Vagina (tissue), 2 donors: ENCODE results near the gene MAB21L1. TPM values are rescaled to one million over a fixed set of nuclear protein-coding genes. Genes with fewer than 3 reads are reported as not detected.
A peak's percentile ranks its signal among the peaks of the same experiment; 100 is the strongest.

ENCODE experiments used
- DNase-seq, 2 donors: peaks; one replicate each; pipeline ENCODE4 v3.0.0-alpha.2; 2017; ENCODE audit errors: extremely low spot score in 2 of 2
- H3K27ac ChIP-seq: fragments of 200-600 bp; sonication (generic); one replicate; pipeline ENCODE4 v1.5.1; 2019
- H3K27me3 ChIP-seq: fragments of 200-600 bp; sonication (generic); one replicate; pipeline ENCODE4 v1.5.1; 2019
- H3K36me3 ChIP-seq, 2 donors: fragments of 200-600 bp; sonication (generic); one replicate each; pipeline ENCODE4 v1.5.1; 2017 to 2019
- H3K4me1 ChIP-seq: fragments of 200-600 bp; sonication (generic); one replicate; pipeline ENCODE4 v1.5.1; 2019
- H3K4me3 ChIP-seq, 2 donors: fragments of 200-600 bp; sonication (generic); 1 replicate in 1 of 2; 2 replicates in 1 of 2; pipeline ENCODE4 v1.5.1; 2016 to 2019
- H3K9me3 ChIP-seq: fragments of 200-600 bp; sonication (generic); one replicate; pipeline ENCODE4 v1.5.1; 2019
- POLR2A ChIP-seq, 2 donors: fragments of 450-650 bp; IDR thresholded peaks; one replicate each; pipeline ENCODE4 v1.6.1; 2017; ENCODE audit warnings: antibody characterized with exemption in 2 of 2, mild to moderate bottlenecking in 2 of 2, moderate library complexity in 2 of 2
- POLR2AphosphoS5 ChIP-seq, 2 donors: sonication (generic); formaldehyde crosslinking; IDR thresholded peaks; one replicate each; pipeline ENCODE4 v1.9.0; 2017; ENCODE audit warnings: antibody characterized with exemption in 2 of 2, mild to moderate bottlenecking in 2 of 2, low read depth in 1 of 2; ENCODE audit not compliant: insufficient read depth in 1 of 2
- intact Hi-C: fragments of 100-400 bp; cut with DNase I; formaldehyde crosslinking; loops from one replicate; pipeline ENCODE4 v1.15.1; 2023
- total RNA-seq: library from RNA; depleted of rRNA; stranded (reverse); fragments of >200 nt; gene quantifications from one replicate; pipeline ENCODE4 v1.2.3, GENCODE V29; 2016
- TF ChIP-seq, protein P1 (sequence below), 3 experiments: fragments of 450-650 bp in 2 of 3; fragments of 200-600 bp in 1 of 3; sonication (generic) in 1 of 3; IDR thresholded peaks; one replicate each; pipeline ENCODE4 v1.5.1; 2017 to 2019; ENCODE audit warnings: antibody characterized with exemption in 3 of 3, mild to moderate bottlenecking in 2 of 3, moderate library complexity in 2 of 3

MAB21L1 gene
- 0.74 TPM for total RNA-seq

GRCh38 chr13:35475960-35476943 lies at the start of gene MAB21L1:
Gene MAB21L1 (minus strand): TSS chr13:35476689. CDS start chr13:35476138, 551 bp downstream.
- intact Hi-C loops, result no loop called here
- Histone ChIP-seq H3K27me3 (no peaks in the 10 kb centered on the region), H3K9me3 (no peaks in the 10 kb centered on the region), H3K36me3 (no peaks in the 10 kb centered on the region), H3K4me3 (peak within 1 kb of the TSS; percentile 38 to 41), H3K4me1 (no peaks in the 10 kb centered on the region), H3K27ac (peak within 1 kb of the TSS; percentile 55)
- peak in 1 of 2 donors; percentile 13 for TF ChIP-seq POLR2AphosphoS5 (IDR thresholded peaks at IDR 0.05; ENCODE audit: insufficient read depth in 1 of 2, low read depth in 1 of 2)
- TF ChIP-seq POLR2A (IDR thresholded peaks at IDR 0.05), result no peak
- no peak for DNase-seq

- intact Hi-C loops, result no loop called here
These were observed 47.7 kb upstream of the MAB21L1 start for GRCh38 chr13:35524171-35524570.

GRCh38 chr13:35518337-35518946 lies 42.0 kb upstream of the MAB21L1 start:
- TF ChIP-seq POLR2A (IDR thresholded peaks at IDR 0.05), result no peak
- no peak for TF ChIP-seq POLR2AphosphoS5 (IDR thresholded peaks at IDR 0.05; ENCODE audit: insufficient read depth in 1 of 2, low read depth in 1 of 2)
- TF ChIP-seq, protein P1, sequence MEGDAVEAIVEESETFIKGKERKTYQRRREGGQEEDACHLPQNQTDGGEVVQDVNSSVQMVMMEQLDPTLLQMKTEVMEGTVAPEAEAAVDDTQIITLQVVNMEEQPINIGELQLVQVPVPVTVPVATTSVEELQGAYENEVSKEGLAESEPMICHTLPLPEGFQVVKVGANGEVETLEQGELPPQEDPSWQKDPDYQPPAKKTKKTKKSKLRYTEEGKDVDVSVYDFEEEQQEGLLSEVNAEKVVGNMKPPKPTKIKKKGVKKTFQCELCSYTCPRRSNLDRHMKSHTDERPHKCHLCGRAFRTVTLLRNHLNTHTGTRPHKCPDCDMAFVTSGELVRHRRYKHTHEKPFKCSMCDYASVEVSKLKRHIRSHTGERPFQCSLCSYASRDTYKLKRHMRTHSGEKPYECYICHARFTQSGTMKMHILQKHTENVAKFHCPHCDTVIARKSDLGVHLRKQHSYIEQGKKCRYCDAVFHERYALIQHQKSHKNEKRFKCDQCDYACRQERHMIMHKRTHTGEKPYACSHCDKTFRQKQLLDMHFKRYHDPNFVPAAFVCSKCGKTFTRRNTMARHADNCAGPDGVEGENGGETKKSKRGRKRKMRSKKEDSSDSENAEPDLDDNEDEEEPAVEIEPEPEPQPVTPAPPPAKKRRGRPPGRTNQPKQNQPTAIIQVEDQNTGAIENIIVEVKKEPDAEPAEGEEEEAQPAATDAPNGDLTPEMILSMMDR (IDR thresholded peaks at IDR 0.05), result no peak
- DNase-seq, result no peak
- intact Hi-C loops, result no loop called here
- no peak overlapping the region for H3K4me3 ChIP-seq
- no peaks in the 10 kb centered on the region for H3K36me3 ChIP-seq
- H3K27ac ChIP-seq, result no peak overlapping the region
- H3K9me3 ChIP-seq, result no peaks in the 10 kb centered on the region
- no peaks in the 10 kb centered on the region for H3K27me3 ChIP-seq
- no peaks in the 10 kb centered on the region for H3K4me1 ChIP-seq

More at GRCh38 chr13:35524171-35524570, 47.7 kb upstream of the MAB21L1 start:
- Histone ChIP-seq H3K4me3 (no peak overlapping the region), H3K36me3 (no peaks in the 10 kb centered on the region), H3K27me3 (no peaks in the 10 kb centered on the region), H3K4me1 (no peaks in the 10 kb centered on the region), H3K9me3 (no peaks in the 10 kb centered on the region), H3K27ac (no peak overlapping the region)
- DNase-seq, result no peak
- TF ChIP-seq POLR2A (IDR thresholded peaks at IDR 0.05) (no peak), POLR2AphosphoS5 (IDR thresholded peaks at IDR 0.05; ENCODE audit: insufficient read depth in 1 of 2, low read depth in 1 of 2) (no peak)
- TF ChIP-seq, protein P1 (IDR thresholded peaks at IDR 0.05), result no peak

DNA sequence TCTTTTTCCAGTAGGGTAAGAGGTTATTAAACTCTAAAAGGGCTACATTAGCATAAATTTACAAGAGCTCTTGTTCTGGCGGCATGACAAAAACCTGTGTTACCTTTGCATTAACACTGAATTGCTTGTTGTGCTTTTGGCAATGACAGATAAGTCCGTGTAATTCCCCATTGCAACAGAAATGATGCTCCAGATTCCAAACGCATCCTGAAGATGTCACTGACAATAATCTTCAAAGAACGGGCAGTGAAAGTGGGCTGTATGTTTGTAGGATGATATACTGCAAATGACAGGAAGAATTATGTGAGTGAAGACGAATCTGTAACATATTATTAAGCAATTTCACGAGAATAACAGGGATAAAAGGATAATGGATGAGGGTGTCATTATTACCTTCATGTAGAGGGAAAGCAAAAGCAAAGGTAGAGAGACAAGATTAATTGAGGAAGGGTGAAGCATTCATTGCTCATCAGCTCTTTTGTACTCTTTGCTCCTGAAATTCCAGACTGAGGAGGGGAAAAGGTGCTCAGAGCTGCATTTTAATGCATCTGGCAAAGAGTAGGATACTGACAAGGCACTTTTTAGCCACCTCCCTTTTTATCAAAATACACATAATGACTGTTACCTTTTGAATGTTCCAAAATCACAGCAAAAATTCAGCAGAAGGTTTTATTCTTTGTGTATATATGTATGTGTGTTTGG lies 38.5 kb upstream of the MAB21L1 start:
- H3K4me1 ChIP-seq, result no peaks in the 10 kb centered on the region
- DNase-seq, result no peak
- no peaks in the 10 kb centered on the region for H3K36me3 ChIP-seq
- no peaks in the 10 kb centered on the region for H3K9me3 ChIP-seq
- H3K27ac ChIP-seq, result no peak overlapping the region
- H3K4me3 ChIP-seq, result no peak overlapping the region
- intact Hi-C loops, result no loop called here
- TF ChIP-seq POLR2AphosphoS5 (IDR thresholded peaks at IDR 0.05; ENCODE audit: insufficient read depth in 1 of 2, low read depth in 1 of 2), result no peak
- TF ChIP-seq, protein P1 (IDR thresholded peaks at IDR 0.05), result no peak
- TF ChIP-seq POLR2A (IDR thresholded peaks at IDR 0.05), result no peak
- no peaks in the 10 kb centered on the region for H3K27me3 ChIP-seq

DNA sequence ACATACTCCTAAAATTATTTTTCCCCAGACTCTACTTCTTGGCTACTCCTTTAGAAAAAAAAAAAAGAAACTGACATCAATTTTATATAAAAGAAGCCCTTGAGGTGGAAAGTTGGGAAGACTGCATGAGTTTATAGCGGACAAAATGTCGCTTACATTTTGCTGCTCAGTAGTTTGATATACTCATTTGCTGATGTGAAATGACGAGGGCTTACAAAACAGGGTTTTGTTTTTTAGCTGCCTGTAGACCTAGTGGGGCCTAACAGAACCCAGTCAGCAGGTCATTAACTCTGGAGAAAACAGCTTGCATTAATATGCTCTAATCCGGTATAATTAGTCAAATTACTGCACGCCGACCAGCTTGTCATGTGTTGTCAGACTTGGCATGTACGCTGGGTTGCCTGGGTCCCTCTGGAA lies 37.6 kb upstream of the MAB21L1 start:
- DNase-seq, result no peak
- no peaks in the 10 kb centered on the region for H3K36me3 ChIP-seq
- H3K4me1 ChIP-seq, result no peaks in the 10 kb centered on the region
- no peak overlapping the region for H3K4me3 ChIP-seq
- intact Hi-C loops, result no loop called here
- no peak overlapping the region for H3K27ac ChIP-seq
- H3K27me3 ChIP-seq, result no peaks in the 10 kb centered on the region
- no peak for TF ChIP-seq POLR2AphosphoS5 (IDR thresholded peaks at IDR 0.05; ENCODE audit: insufficient read depth in 1 of 2, low read depth in 1 of 2)
- no peak for TF ChIP-seq POLR2A (IDR thresholded peaks at IDR 0.05)
- TF ChIP-seq, protein P1 (IDR thresholded peaks at IDR 0.05), result no peak
- no peaks in the 10 kb centered on the region for H3K9me3 ChIP-seq
